Measurements from ENCODE around the gene RPS3A. TPM values are rescaled to one million over a fixed set of nuclear protein-coding genes. Genes with fewer than 3 reads are reported as not detected.
"Not testable (repeated sequence)": the region's sequence is repeated elsewhere in the genome, so short reads cannot be mapped to it uniquely, and the experiment has no call there.

The RPS3A gene
- 1,627 and 1,843 TPM in 2 replicates for total RNA-seq

GRCh38 chr4:151099229-151099975 is at the start of gene RPS3A:
Gene RPS3A, plus strand, starts transcription at chr4:151099628. Its CDS starts 25 bp downstream, at chr4:151099653.
- Histone ChIP-seq H3K4me2 (ENCODE audit: insufficient read depth, low read length) (peak within 1 kb of the TSS; percentile 91), H2AFZ (ENCODE audit: low read length) (peak within 1 kb of the TSS; percentile 95), H3K27me3 (ENCODE audit: insufficient read depth, low read length) (no peaks in the 10 kb centered on the region), H3K36me3 (ENCODE audit: insufficient read depth, low read length) (peaks cover 44% of the 10 kb centered on the region), H4K20me1 (ENCODE audit: insufficient read depth, low read length) (peaks cover 36% of the 10 kb centered on the region), H3K4me3 (ENCODE audit: insufficient read depth, low read length) (peak within 1 kb of the TSS; percentile 95), H3K27ac (ENCODE audit: low read depth, low read length) (peak within 1 kb of the TSS; percentile 93), H3K79me2 (ENCODE audit: insufficient read depth, low read length) (peaks cover 38% of the 10 kb centered on the region), H3K4me1 (ENCODE audit: insufficient read depth, low read length) (peaks cover 19% of the 10 kb centered on the region), H3K9me3 (ENCODE audit: low read depth, low read length) (no peaks in the 10 kb centered on the region)
- TF ChIP-seq CTCF (IDR thresholded peaks at IDR 0.05; ENCODE audit: extremely low read depth, low read depth, low read length) = peak; percentile 79
- peak; percentile 95 for DNase-seq (ENCODE audit: insufficient read length, low spot score, missing footprints)

- Histone ChIP-seq H3K9me3 (ENCODE audit: low read depth, low read length) (no peaks in the 10 kb centered on the region), H3K4me1 (ENCODE audit: insufficient read depth, low read length) (no peaks in the 10 kb centered on the region), H3K4me3 (ENCODE audit: insufficient read depth, low read length) (no peak overlapping the region)
Observed at GRCh38 chr4:151052785-151053184, 46.6 kb upstream of the RPS3A start.

GRCh38 chr4:151055539-151055938 is 43.9 kb upstream of the RPS3A start:
- Histone ChIP-seq H3K4me2 (ENCODE audit: insufficient read depth, low read length) (no peak overlapping the region), H3K36me3 (ENCODE audit: insufficient read depth, low read length) (no peaks in the 10 kb centered on the region), H3K27me3 (ENCODE audit: insufficient read depth, low read length) (no peaks in the 10 kb centered on the region), H3K9me3 (ENCODE audit: low read depth, low read length) (no peaks in the 10 kb centered on the region), H3K4me3 (ENCODE audit: insufficient read depth, low read length) (no peak overlapping the region), H3K79me2 (ENCODE audit: insufficient read depth, low read length) (no peaks in the 10 kb centered on the region), H3K4me1 (ENCODE audit: insufficient read depth, low read length) (no peaks in the 10 kb centered on the region), H4K20me1 (ENCODE audit: insufficient read depth, low read length) (no peaks in the 10 kb centered on the region), H2AFZ (ENCODE audit: low read length) (peak overlapping the region; percentile 42), H3K27ac (ENCODE audit: low read depth, low read length) (no peak overlapping the region)
- TF ChIP-seq CTCF (IDR thresholded peaks at IDR 0.05; ENCODE audit: extremely low read depth, low read depth, low read length) = no peak
- DNase-seq (ENCODE audit: insufficient read length, low spot score, missing footprints) = no peak

More at GRCh38 chr4:151052785-151053184, 46.6 kb upstream of the RPS3A start:
- Histone ChIP-seq H3K27me3 (ENCODE audit: insufficient read depth, low read length) (no peaks in the 10 kb centered on the region), H3K79me2 (ENCODE audit: insufficient read depth, low read length) (no peaks in the 10 kb centered on the region), H2AFZ (ENCODE audit: low read length) (no peak overlapping the region), H3K27ac (ENCODE audit: low read depth, low read length) (no peak overlapping the region), H3K4me2 (ENCODE audit: insufficient read depth, low read length) (no peak overlapping the region), H4K20me1 (ENCODE audit: insufficient read depth, low read length) (no peaks in the 10 kb centered on the region), H3K36me3 (ENCODE audit: insufficient read depth, low read length) (no peaks in the 10 kb centered on the region)
- no peak for DNase-seq (ENCODE audit: insufficient read length, low spot score, missing footprints)
- no peak for TF ChIP-seq CTCF (IDR thresholded peaks at IDR 0.05; ENCODE audit: extremely low read depth, low read depth, low read length)

GRCh38 chr4:151063143-151063542 is 36.3 kb upstream of the RPS3A start:
- H3K4me1 ChIP-seq (ENCODE audit: insufficient read depth, low read length); H3K27me3 ChIP-seq (ENCODE audit: insufficient read depth, low read length); H3K4me2 ChIP-seq (ENCODE audit: insufficient read depth, low read length); H4K20me1 ChIP-seq (ENCODE audit: insufficient read depth, low read length); DNase-seq (ENCODE audit: insufficient read length, low spot score, missing footprints); H3K4me3 ChIP-seq (ENCODE audit: insufficient read depth, low read length); H3K36me3 ChIP-seq (ENCODE audit: insufficient read depth, low read length); H3K27ac ChIP-seq (ENCODE audit: low read depth, low read length); H2AFZ ChIP-seq (ENCODE audit: low read length); H3K79me2 ChIP-seq (ENCODE audit: insufficient read depth, low read length); H3K9me3 ChIP-seq (ENCODE audit: low read depth, low read length): not testable (repeated sequence)
